UCSD-AML1 (cell line): Measurements from ENCODE around the gene KLHL11.

Experiments used
- DNase-seq: peaks from one replicate; lab custom pipeline; 2025; ENCODE audit not compliant: unreplicated experiment; lab: John Stamatoyannopoulos, UW

The KLHL11 gene, protein sequence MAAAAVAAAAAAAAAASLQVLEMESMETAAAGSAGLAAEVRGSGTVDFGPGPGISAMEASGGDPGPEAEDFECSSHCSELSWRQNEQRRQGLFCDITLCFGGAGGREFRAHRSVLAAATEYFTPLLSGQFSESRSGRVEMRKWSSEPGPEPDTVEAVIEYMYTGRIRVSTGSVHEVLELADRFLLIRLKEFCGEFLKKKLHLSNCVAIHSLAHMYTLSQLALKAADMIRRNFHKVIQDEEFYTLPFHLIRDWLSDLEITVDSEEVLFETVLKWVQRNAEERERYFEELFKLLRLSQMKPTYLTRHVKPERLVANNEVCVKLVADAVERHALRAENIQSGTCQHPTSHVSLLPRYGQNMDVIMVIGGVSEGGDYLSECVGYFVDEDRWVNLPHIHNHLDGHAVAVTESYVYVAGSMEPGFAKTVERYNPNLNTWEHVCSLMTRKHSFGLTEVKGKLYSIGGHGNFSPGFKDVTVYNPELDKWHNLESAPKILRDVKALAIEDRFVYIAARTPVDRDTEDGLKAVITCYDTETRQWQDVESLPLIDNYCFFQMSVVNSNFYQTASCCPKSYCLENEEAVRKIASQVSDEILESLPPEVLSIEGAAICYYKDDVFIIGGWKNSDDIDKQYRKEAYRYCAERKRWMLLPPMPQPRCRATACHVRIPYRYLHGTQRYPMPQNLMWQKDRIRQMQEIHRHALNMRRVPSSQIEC

DNA sequence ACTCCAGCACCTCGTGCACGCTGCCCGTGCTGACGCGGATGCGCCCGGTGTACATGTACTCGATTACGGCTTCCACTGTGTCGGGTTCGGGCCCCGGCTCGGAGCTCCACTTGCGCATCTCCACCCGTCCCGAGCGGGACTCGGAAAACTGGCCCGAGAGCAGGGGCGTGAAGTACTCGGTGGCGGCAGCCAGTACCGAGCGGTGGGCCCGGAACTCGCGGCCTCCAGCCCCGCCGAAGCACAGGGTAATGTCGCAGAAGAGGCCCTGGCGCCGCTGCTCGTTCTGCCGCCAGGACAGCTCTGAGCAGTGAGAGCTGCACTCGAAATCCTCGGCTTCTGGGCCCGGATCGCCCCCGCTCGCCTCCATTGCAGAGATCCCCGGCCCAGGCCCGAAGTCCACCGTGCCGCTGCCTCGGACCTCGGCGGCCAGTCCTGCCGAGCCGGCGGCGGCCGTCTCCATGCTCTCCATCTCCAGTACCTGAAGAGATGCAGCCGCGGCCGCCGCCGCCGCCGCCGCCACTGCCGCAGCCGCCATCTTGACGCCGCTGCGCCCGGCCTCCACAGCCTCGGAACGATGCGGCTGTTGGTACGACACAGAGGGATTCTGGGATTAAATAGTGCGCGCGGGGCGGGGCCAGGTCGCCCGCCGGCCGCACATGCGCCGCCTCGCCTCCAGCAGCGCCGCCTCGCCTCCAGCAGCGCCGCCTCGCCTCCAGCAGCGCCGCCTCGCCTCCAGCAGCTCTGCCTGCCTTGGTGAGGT is at the start of gene KLHL11:
KLHL11 (minus strand) TSS at position 588 of the 760 bp plus-strand sequence; CDS start at position 535, 53 bp downstream.
- DNase-seq, result peak; percentile 89

DNA sequence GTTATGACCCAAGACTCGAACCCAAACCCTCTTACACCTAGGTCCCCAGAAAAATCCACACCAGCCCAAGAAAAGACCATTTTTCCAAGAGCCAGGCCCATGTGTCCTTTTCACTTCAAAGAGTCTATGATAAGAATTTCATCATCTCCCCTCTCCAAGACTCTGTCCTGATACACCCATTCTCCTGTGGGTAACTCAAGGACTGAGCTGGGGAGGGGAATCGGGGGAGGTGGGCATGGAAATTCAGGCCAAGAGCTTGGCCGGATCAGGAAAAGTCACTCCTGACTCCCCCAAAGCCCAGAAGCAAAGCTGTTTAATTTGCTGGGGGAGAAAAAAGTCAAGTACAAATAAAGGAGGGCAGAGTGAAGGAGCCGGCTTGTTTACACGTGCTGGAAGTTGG is 49.8 kb upstream of the KLHL11 start:
- no peak for DNase-seq

DNA sequence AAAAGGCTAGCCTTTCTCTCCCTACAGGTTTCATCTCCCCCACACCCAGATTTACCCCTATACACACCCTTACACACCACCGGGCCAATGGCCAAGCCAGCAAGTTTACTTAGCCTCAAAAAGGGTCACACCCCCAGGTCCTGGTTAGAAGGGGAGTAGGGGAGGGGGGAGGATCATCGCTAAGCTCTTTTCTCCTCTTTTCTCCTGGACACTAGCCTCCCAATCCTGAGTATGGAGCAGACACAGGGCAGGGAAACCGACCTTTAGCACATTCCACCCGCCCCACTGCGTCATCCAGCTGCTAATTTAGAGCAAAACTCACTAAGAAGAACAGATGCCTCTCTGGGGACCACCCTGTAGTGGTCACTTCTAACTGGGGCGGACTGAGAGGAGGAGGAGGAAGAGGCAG is 49.1 kb upstream of the KLHL11 start:
- DNase-seq, result no peak

DNA sequence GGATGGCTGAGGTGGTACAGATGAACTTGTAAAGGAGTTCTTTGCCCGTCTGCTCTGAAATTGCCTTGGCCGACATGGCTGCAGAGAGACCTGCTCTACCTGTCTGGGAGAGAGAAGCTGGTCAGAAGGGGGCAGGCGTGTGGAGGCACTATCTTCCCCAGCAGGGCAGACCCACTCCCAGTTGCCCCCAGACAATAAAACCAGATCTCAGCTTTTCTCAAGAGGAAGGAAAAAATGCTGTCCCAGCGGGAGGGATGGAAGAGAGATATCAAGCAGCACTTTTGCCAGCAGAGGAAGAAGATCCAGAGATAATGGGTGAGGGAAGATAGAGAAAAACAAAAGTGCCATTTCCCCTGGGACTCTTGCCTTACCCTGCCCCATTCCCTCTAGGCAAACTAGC is 48.6 kb upstream of the KLHL11 start:
- no peak for DNase-seq

- no peak for DNase-seq
Observed at GRCh38 chr17:41912925-41913324, 47.7 kb upstream of the KLHL11 start.

DNA sequence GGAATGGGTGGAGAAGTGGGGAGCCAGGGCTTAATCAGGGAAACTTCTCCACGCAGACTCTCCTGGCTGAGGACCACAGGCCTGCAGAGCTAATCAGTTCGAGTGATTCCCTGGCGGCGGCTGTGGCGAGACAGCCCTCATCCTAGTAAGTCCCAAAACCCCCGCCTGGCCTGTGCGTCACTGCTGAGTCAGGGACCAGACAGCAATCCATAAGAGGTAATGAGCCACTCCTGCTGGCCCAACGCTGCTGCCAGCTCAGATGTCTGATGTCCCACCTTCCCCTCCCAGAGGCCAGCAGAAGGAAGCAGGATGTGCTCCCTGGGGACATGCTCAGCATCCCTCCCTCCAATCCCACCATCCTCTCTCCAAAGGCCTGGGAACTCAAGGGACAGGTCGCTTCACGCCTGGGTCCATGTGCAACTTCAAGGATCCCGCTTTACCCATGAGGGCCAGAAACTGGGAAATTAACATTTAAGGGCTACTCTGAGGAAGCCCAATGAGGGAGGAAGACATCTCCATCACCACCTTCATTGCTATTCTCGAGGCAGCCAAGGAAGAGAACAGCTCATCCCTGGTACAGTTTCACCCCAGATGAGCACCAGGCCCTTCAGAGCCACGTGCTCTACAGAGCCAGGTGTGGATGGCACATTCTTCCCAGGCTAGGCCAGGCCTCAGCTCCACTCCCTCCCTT is 45.6 kb upstream of the KLHL11 start:
- no peak for DNase-seq

DNA sequence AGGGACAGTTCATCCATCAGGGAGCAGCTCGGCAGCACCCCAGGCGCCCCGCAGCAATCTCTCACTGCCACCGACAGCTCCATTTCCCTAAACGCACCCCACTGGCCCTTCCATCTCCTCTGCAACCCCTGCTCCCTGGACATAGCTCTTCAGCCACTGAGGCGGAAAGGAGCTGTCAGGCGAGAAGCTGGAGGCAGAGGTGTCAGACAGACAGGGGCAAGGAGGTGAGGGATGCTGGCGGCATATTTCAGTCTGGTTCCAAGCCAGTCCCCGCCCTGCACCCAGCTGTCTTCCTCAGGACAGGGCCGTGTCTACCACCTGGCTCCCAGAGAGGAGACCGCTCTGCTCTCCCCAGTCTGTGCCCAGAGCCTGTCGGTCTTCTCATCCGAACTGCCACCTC is 43.9 kb upstream of the KLHL11 start:
- DNase-seq, result no peak

DNA sequence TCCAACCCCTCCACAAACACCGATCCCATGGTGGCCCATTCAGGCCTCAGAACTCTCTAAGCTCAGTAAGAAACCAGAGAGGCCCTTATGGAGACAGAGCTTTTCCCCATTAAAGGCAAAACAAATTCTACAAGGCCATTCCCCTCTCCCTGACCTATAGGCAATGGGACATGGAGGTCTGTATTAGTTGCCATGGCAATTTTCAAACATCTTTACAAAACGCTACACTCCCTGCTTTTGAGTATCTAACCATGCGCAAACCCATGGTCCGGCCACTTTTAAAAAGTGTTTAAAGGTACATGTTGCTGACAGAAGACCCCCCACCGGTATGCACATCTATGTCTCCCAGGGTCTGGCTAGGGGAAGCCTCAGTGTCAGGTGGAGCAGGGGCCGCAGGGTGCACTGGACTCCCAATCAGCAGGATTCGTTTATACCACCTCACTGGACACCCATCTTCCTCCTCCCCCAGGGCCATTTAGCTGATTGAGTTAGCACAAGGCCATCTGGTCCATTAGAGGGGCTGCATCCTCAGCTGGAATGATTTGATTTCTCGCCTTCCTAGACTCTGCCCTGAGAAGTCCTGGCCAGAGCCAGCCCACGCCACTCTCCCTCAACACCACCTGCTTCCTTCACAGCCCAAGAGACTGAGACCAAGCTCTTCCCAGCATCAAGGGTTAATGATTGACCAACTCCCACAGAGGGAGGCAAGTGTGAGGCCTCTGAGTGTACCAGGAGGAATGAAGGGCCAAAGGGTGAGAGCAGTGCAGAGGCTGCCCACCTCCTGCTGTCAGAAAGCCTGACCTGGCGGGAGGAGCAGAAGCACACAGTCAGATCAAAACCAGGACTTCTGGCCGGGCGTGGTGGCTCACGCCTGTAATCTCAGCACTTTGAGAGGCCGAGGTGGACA is 42.7 kb upstream of the KLHL11 start:
- DNase-seq, result no peak

GRCh38 chr17:41907185-41907556 is 41.9 kb upstream of the KLHL11 start:
- no peak for DNase-seq

- no peak for DNase-seq
Observed at GRCh38 chr17:41906465-41907184, 41.4 kb upstream of the KLHL11 start.

GRCh38 chr17:41905172-41905571 is 39.9 kb upstream of the KLHL11 start:
- no peak for DNase-seq

GRCh38 chr17:41904242-41904841 is 39.1 kb upstream of the KLHL11 start:
- no peak for DNase-seq

GRCh38 chr17:41901646-41902045 is 36.4 kb upstream of the KLHL11 start:
- no peak for DNase-seq

DNA sequence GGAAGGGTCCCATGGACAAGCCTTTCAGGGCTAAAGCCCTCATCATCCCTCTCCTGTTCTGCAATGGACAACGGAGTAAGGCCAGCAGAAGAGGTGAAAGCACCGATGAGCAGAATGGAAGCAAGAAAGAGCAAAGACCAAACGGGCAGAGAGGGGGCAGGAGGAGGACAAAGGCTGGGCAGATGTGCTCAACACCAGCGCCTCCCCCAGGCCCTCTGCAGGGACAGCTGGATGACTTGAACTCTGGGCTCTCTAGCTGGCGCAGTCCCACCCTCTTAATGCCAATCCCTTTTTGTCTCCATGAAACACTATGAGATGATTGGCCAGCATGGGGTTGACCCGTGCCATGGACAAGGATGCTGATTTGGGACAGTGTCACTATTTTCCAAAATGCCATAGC is 31.5 kb upstream of the KLHL11 start:
- DNase-seq, result no peak

DNA sequence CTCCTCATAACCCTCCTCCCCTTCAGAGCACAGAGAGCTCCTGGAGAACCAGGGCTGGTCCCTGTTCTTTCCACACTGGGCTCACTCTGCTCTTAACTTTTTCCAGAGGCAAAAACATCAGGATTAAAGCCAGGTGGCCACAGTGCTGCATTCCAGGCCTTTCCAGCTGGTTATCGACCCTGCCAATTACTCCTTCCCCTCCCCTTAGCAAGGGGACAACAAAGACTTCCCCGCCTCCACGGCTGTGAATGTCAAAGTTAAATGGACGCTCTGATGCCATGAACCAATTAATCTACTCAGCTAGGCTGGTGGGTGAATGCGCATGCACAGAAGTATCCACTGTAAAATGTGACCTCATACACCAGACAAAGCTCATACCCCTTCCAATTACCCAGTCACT is 30.4 kb upstream of the KLHL11 start:
- no peak for DNase-seq

- no peak for DNase-seq
Observed at GRCh38 chr17:41894791-41895331, 29.6 kb upstream of the KLHL11 start.

GRCh38 chr17:41893384-41893783 is 28.2 kb upstream of the KLHL11 start:
- no peak for DNase-seq

DNA sequence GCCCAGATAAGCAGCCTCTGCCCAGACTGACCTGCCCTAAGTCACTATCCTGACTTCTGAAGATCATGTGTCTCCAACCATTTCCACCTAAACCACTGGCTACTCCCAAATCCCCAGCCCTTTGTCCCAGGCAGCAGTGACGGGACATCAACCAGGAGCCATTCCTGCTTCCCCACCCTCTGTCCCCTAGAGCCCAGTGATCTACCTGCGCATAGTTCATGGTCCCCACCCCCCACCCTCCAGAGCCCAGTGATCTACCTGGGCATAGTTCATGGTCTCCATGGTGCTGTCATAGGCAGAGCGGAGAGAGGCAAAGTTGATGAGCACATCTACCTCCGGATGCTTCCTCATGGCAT is 26.8 kb upstream of the KLHL11 start:
- no peak for DNase-seq
